GM21786 (cell line): ENCODE data around the gene BLTP3A.
A peak's percentile ranks its signal among the peaks of the same experiment; 100 is the strongest.
"Not testable (repeated sequence)": the region's sequence is repeated elsewhere in the genome, so short reads cannot be mapped to it uniquely, and the experiment has no call there.

ENCODE experiments used
- ATAC-seq: cut with Tn5 transposase; IDR thresholded peaks from one replicate; pipeline ENCODE4 v1.9.1; 2021; ENCODE audit not compliant: unreplicated experiment

BLTP3A gene

DNA sequence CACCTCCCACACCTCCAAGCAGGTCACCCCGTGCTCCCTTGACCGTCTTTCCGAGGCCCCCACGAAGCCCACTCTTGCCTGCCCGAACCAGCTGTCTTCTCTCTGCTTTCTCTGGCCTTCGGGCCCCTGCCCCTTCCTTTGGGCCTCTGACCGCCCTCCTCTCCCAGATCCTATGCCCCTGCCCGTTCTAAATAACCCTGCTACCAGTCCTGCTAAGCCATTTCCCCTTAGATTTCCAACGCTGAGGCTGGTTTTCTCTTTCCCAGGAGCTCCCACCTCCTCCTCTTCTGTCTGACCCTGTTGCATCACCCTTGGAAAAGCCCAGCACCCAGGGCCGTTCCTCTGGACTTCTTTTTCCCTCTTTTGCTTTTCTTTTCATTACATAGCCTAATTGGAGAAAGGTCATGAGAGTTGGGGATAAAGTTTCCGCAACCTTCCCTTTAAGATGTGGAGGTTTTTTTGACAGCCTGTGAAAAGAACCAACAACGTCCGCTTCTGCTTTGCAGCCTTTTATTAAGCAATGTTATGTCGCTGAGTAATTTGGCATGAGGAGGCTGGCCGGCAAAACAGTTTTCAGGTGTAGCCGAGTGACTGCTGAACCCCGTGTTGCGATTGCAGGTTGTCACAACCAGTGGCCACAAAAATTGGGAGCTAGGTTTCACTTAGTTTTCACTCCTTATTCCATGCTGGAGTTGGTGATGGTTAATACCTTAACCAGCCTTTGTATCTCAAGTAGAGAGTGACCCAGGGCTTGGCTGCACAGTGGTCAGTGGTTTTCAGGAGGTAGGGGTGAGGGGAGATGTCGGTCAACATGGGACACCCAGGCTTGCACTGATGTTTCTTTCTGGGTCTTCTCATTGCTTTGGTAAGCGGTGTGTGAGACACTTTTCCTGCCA is 970 bp downstream of the BLTP3A start:
- no peak for ATAC-seq

DNA sequence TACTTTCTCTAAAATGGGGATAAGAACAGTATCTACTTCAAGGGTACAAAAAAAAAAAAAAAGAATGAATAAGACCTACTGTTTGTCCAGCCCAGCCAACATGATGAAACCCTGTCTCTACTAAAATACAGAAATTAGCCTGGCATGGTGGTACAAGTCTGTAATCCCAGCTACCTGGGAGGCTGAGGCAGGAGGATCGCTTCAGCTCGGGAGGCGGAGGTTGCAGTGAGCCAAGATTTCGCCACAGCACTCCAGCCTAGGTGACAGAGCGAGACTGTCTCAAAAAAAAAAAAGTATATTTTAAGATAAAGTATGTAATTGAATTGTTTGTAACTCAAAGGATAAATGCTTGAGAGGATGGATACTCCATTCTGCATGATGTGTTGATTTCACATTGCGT is 2.0 kb downstream of the BLTP3A start:
- no peak for ATAC-seq

DNA sequence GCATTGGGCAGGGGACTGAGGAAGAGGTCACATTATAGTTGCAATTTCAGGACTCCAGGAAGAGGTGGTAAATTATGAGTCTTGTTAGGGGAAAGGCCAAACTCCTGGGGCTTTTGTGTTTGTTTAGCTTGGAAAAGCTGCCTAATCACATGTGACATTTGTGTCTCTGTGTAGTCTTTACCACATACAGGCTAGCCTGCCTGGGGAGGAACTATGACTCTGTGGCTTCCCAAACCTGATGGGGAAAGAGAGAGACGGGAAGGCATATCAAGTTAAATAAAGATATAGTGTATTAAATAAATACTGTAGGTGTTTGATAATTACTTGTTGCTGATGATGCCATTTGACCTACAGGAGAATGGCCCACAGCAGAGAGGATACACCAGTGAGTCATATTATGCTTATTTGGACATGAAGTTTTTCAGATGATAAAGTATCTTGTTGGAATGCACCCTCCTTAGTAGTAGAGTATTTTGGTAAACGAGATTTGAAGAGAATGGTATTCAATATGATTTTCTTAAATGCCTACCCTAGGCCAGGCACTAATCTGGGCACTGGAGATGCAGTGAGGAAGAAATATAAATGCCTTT is 4.0 kb downstream of the BLTP3A start:
- ATAC-seq, result no peak

DNA sequence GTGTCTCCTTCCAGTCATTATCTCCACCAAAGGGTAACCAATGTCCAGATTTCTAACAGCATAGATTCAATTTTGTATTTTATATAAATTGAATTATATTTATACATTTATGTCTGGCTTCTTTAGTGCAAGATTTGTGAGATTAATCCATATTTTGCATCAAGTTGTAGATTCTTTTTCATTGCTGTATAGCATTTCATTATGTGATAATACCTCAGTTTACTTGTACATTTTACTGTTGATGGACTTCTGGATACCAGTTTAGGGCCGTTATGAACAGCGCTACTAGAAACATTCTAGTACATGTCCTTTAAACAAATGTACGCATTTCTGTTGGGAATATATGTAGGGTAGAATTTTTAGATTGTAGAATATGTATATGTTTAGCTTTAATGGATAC is 6.2 kb downstream of the BLTP3A start:
- ATAC-seq, result no peak

DNA sequence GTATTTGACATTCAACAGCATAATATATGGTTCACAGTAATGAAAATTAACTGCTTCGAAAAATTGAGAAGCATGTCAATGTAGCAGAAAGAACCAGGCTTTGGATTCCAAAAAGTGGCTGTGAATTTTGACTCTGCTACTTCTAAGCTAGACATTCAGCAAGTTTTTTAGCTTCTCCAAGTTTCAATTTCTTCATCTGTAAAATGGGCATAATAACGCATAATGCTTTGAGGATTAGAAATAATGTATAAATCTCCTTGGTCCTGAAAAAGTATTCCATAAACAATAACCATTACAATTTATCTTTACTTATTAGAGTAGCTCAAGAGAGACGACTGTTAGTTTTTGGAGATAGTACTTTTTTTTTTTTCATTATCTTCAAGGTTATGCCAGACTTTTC is 7.7 kb downstream of the BLTP3A start:
- no peak for ATAC-seq

DNA sequence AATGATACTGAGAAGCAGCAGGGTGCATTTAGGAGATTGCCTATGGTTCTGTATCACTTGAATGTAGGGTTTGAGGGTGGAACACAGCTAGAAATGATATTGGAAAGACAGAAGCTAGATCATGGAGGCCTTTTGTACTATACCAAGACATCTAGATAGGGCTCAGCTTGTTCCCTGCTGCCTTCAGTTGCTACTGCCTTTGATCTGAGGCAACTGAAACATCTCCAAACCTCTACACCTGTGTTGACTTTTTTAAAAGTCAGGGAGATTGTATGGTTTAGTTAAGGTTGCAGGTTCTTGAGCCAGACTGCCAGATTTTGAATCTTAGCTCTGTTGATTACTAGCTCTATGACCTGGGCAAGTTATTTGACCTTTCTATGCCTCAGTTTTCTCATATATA is 12.7 kb downstream of the BLTP3A start:
- no peak for ATAC-seq

DNA sequence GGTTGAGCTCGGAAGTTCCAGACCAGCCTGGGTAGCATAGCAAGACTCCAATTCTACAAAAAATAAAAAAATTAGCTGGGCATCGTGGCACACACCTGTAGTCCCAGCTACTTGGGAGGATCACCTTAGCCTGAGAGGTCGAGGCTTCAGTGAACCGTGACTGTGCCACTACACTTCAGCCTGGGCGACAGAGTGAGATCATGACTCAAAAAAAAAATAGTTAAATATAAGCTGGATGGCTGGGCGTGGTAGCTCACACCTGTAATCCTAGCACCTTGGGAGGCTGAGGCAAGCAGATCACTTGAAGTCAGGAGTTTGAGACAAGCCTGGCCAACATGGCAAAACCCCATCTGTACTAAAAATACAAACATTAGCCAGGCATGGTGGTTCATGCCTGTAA is 13.2 kb downstream of the BLTP3A start:
- ATAC-seq, result not testable (repeated sequence)

DNA sequence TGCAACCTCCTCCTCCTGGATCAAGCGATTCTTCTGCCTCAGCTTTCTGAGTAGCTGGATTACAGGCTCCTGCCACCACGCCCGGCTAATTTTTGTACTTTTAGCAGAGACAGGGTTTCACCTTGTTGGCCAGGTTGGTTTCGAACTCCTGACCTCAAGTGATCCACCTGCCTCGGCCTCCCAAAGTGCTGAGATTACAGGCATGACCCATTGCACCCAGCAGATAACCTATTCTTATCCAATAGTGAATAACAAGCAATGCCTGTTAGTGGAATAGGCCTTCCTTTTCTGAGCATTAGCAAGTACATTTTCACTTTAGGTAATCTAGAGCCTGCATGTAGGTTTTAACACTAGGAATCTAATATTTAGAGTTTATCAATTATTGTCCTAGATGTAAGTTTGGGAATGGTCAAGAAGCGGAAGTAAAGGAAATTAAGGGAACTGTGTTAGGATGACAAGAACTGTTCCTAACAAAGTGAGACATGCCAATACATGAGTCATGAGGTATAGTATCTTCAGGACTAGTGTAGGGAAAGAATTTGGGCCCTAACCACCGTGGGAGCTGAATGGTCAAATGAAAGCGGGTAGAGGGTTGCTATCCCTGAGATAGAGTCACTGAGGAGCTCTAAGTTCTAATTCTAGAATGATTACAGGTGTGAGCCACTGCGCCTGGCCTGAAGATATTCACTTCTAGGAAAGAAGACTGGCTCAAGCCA is 15.0 kb downstream of the BLTP3A start:
- ATAC-seq, result no peak

DNA sequence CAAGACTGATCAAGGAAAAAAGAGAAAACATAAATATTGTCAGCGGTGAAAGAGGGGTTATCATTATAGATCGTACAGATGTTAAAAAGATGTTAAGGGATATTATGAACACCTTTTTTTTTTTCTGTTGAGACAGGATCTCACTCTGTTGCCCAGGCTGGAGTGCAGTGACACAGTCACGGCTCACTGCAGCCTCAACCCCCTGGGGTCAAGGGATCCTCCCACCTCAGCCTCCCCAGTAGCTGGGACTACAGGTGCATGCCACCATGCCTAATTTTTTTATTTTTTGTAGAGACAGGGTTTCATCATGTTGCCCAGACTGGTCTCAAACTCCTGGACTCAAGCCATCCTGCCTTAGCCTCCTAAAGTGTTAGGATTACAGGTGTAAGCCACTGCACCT is 16.6 kb downstream of the BLTP3A start:
- ATAC-seq, result not testable (repeated sequence)

DNA sequence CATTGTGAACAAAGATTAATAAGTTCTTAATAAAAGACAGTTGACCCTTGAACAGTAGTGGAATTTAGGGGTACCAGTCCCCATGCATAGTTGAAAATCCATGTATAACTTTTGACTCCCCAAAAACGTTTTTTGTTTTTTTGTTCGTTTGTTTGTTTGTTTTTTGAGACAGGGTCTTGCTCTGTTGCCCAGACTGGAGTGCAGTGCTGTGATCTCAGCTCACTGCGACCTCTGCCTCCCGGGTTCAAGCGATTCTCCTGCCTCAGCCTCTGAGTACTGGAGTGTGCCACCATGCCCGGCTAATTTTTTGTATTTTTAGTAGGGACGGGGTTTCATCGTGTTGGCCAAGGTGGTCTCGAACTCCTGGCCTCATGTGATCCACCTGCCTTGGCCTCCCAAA is 17.5 kb downstream of the BLTP3A start:
- not testable (repeated sequence) for ATAC-seq

DNA sequence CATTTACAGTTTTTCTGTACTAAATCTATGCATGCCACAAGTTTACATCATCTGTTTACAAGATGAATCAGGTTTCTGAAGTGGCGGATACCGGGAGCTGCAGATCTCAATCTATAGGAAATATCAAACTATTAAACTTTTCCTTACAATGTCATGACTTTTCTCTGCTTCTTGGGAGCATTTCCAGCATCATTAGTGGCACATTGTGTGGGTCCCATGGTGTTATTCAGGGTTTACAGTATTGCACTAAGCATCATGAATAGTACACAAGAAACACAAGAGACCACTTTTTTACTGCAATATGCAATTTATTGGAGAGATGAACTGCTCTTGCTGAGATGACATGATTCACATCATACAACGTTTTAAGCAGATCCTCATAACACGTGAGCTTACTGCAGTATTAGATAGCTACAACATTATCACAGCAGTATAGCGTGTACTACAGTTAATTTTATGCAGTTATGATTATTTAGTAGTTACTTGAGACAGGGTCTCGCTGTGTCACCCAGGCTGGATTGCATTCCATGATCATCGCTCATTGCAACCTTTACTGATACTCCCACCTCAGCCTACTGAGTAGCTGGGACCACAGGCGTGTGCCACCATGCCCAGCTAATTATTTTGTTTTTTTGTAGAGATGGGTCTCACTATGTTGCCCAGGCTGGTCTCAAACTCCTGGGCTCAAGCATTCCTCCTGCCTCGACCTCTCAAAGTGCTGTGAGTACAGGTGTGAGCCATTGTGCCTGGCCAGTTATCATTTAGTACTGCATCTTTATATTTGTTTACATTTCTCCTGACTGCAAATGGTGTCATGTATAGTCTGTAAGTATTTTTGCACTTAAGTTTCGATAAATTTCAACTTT is 18.4 kb downstream of the BLTP3A start:
- no peak for ATAC-seq

DNA sequence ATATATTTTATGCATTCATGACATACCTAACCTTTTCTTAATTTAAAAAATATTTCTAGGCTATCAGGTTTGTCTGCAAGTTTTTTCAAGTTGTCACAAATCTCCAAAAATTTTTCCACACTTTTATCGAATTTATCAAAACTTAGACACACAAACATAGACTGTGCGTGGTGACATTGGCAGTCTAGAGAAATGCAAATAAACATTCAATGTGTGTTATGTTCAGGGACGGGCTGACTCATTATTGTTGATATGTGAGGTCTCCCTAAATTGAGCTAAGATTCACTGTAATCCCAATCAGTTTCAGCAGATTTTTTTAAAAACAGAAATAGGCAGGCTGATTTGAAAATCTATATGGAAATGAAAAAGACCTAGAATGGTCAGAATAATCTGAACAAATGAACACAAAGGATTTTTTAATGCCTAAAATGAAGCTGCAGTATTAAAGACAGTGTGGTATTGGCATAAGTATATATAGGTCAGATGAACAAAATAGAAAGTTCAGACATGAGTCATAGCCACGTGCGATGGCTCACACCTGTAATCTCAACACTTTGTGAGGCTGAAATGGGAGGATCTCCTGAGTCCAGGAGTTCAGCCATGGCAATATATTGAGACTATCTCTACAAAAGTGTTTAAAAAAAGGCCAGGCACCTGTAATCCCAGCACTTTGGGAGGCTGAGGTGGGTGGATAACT is 19.2 kb downstream of the BLTP3A start:
- peak; percentile 95 for ATAC-seq

DNA sequence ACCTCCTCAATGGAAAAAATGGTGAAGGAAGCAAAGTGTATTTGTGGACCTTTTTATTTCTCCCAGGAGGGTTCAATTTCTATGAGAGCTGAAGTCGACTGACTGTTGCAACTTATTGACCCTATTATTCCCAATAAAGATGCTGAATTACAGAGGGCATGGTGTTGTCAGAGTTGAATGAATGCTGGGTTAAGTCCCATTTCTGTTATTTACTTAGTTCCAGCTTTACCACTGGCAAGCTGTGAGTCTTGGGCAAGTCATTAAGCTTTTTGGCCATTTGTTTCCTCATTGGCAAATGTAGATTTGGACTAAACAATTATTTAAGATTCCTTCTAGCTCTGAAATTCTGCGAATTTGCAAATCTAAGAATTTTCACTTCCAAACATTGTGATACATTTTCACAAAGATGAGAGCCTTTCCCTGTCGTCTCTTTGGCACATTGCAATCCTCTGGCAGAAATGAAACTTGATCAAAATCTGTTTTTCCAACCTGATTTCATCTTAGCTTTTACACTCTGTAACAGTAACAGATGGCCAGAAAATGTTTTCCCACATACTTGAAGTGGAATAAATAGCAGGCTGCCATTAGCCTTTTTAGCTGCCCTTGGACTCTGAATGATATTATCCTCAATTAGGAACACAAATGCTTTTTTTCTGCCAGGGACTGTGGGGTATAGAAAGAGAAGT is 21.3 kb downstream of the BLTP3A start:
- no peak for ATAC-seq

DNA sequence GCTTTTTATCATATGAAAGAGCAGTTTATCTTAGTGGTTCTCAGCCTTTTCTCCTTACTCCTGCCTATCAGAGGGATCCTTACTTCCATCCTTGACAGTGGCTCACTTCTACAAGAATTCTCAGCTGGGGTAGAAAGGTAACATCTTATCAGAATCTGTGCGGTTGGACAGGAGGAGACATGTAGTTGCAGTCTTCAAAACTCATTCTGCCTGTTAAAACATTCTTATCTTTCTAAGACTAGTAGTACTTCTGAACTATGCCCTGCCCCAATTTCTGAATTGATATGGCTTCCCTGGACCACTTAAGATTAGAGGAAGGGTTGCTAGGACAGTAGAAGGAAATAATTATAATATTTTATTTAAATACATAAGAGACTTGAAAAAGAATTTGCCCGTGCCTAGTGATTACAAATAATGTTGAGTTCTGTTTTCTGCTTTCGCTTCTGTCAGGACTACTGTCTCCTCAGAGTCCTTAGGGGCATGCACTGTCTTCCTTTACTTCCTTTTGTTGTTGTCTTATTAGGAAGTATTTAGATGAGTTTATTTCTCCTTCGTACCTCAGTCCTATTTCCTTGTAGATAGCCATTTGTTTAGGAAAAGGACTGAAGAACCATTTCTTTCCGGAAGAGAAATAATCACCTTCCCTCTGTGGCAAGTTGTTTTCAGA is 24.9 kb downstream of the BLTP3A start:
- no peak for ATAC-seq

DNA sequence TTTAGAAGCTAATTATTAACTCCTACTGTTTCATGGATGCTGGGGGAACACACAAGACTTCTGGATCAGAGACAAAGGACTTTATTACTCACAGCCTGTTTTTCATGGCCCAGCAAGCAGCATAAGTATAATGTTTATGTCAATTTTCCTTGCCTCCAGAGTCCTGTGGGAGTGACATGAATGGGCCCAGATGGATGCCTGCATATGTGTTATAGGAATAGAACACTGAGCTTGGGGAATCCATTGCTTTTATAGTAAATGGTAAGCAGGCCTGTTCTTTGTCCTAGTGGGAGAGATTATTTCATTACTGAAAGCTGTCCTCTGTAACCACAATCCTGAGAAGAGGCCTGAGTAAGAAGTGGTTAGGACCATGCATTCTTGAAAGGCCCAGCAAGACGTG is 25.6 kb downstream of the BLTP3A start:
- no peak for ATAC-seq

DNA sequence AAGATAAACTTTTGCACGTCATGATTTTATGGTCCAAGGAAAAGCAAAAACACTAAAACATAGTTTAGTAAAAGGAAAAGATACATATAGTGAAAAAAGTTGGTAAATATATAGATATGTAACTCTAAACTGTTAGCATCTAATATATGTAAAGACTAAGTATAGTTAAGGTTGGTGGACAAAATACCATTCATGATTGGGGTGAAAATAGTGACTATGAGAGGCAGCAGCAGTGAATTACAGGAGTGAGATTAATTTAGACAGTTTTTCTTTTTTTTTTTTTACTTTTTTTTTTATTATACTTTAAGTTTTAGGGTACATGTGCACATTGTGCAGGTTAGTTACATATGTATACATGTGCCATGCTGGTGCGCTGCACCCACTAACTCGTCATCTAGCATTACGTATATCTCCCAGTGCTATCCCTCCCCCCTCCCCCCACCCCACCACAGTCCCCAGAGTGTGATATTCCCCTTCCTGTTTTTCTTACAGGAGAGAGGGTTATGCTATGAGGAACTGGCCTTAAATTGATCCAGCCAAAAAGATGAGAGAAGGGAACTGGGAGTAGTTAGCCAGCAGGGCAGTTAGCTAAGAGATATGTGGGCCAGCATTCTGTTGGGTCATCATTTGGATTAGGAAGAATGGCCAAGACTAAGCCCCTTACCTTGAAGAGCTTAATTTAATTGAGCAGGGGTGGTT is 27.1 kb downstream of the BLTP3A start:
- not testable (repeated sequence) for ATAC-seq

DNA sequence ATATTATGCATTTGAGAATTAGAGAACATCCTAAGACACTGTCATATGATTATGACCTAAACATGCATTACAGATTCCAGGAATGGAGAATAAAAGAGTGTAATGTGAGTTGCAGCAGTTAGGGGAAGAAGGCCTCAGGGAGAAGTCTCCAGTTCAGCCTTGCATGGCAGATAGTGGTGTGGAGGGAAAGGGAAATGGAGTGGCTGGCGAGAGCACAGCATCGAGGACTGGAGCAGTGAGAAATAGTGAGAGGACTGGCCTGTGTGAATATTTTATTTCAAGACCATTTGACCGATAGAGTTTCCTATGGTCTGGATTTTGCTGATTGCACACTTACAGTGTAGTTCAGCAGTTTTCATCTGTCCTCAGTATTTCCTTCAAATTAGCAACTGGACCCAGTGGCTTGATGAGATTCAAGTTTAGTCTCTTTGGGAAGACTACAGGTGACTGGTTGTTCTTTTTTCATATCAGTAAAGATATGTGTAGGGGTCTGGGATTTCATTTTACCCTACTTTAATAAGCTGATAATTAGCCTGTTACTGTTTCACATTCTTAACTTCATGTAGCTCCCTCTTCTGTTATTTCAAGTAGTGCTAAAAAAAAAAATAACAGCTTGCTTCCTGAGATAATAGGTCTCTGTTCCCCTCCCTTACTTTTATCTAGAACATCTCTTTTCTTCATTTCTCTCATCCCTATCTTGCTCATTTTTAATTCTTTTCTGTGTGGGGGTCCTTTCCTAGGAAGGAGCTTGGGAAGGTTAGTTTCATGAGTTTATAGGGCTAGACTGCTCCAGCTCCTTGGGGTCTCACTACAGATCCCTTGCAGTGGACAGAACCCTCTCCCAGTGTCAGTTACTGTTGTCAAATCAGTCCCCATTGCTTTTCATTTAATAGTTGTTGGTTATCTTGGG is 27.9 kb downstream of the BLTP3A start:
- ATAC-seq, result no peak

DNA sequence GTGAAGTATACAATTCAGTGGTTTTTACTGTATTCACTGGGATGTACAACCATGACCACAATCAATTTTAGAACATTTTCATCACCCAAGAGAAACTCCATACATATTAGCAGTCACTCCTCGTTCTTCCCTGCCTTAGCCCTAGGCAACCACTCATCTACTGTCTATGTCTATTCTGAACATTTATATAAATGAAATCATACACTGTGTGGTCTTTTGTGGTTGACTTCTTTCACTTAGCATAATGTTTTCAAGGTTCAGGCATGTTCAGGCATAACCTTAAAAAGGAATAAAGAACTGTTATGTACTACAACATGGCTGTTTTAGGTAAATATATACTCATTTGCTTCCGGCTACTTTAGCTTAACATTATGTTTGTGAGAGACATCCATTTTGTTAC is 37.3 kb downstream of the BLTP3A start:
- no peak for ATAC-seq
